Heart left ventricle (tissue), 13 donors: ENCODE measurements around the gene PLA2R1.

Experiments
- POLR2A ChIP-seq, 2 donors: fragments of 450-650 bp; IDR thresholded peaks; one replicate each; pipeline ENCODE4 v1.6.1; 2017; ENCODE audit warnings: antibody characterized with exemption in 2 of 2, mild to moderate bottlenecking in 2 of 2, moderate library complexity in 2 of 2
- TF ChIP-seq, protein P1 (sequence below), 12 donors: fragments of 200-600 bp; sonication (generic) in 4 of 12; IDR thresholded peaks; one replicate each; pipeline versions ENCODE4 v1.5.0 to v1.8.0; 2018 to 2022; ENCODE audit warnings: antibody characterized with exemption in 12 of 12, mild to moderate bottlenecking in 5 of 12
- donor health status: ischemic (EF 13 %, LVEDD 7.1; RV severe dilation, severe dysfunction).
- donor health status: DM: no; HTN: yes; CAD: no.
- donor health status: DM: no; HTN: no; CAD: no.
- donor health status: ischemic (EF 25% LVEDD 6.9; RV normal size, moderate dysfunction).
- donor health status: ischemic (EF 25% LVEDD 5.7; RV mildly dilated, moderate dysfunction).
- donor health status: ischemic (EF 35%, LVEDD 5.7; RV mildly dilated, moderate dysfunction).
- donor health status: nonischemic (EF 11% LVEDD 7.7; RV severe dilation, severe dysfunction).
- donor health status: DM: yes; HTN: yes; CAD: no.
- donor health status: PGD.
- donor health status: ischemic (EF 29% LVEDD 5.4; RV normal size, mild dysfunction).
- donor health status: nonischemic (EF 23%, LVEDD 6.1; RV moderate dilation, normal function).

DNA sequence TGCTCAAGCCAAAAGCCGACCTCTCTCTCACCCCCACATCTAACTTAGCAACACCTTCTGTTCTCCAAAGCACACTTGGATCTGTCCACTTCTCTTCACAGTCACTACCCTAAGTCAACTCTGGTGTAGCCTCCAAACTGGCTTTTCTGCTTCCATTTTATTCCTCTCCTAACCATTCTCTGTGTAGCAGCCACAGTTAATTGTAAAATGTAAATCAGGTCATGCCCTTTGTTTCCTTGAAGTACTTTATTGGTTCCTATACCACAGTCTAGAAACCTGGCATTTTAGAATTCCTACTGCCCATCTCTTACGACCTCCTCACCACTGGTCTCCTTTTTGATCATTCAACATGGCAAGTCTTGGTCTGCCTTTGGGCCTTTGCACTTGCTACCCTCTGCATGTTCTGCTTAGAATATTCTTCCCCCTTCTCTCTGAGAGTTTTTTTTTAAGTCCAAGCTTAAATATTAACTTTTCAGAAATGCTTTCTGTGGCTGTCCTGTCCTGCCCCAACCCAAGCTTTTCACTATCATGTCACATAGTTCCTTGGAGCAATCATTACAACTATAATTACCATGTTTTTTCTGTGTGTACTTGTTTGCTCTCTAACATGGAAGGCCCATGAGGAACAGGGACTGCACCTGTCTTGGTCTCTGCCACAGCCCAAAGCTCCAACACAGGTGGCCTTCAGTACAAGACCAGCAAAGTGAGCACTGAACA, 42.9 kb downstream of the PLA2R1 start:
- TF ChIP-seq, protein P1, sequence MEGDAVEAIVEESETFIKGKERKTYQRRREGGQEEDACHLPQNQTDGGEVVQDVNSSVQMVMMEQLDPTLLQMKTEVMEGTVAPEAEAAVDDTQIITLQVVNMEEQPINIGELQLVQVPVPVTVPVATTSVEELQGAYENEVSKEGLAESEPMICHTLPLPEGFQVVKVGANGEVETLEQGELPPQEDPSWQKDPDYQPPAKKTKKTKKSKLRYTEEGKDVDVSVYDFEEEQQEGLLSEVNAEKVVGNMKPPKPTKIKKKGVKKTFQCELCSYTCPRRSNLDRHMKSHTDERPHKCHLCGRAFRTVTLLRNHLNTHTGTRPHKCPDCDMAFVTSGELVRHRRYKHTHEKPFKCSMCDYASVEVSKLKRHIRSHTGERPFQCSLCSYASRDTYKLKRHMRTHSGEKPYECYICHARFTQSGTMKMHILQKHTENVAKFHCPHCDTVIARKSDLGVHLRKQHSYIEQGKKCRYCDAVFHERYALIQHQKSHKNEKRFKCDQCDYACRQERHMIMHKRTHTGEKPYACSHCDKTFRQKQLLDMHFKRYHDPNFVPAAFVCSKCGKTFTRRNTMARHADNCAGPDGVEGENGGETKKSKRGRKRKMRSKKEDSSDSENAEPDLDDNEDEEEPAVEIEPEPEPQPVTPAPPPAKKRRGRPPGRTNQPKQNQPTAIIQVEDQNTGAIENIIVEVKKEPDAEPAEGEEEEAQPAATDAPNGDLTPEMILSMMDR (IDR thresholded peaks at IDR 0.05): no peak
- no peak for TF ChIP-seq POLR2A (IDR thresholded peaks at IDR 0.05)
